HUES64 (cell line): Measurements from ENCODE around the gene LIN7A.

ENCODE experiments used
- H3K27ac ChIP-seq: 2 replicates; pipeline ENCODE4 v1.7.0; 2013; ENCODE audit warnings: low read depth, low read length, inconsistent platforms
- H3K27me3 ChIP-seq: 2 replicates; pipeline ENCODE4 v1.6.1; 2013; ENCODE audit warnings: mild to moderate bottlenecking, low read length; ENCODE audit not compliant: insufficient read depth
- H3K36me3 ChIP-seq: 2 replicates; pipeline ENCODE4 v1.6.1; 2013; ENCODE audit warnings: mild to moderate bottlenecking, low read length; ENCODE audit not compliant: insufficient read depth
- H3K4me1 ChIP-seq: 2 replicates; pipeline ENCODE4 v1.6.1; 2013; ENCODE audit warnings: mild to moderate bottlenecking, low read length, moderate library complexity; ENCODE audit not compliant: insufficient read depth
- H3K4me3 ChIP-seq: 2 replicates; pipeline ENCODE4 v1.5.1; 2013; ENCODE audit warnings: mild to moderate bottlenecking, low read length, moderate library complexity
- H3K9ac ChIP-seq: 2 replicates; pipeline ENCODE4 v1.6.1; 2013; ENCODE audit warnings: mild to moderate bottlenecking, low read depth, low read length
- H3K9me3 ChIP-seq: 2 replicates; pipeline ENCODE4 v1.6.1; 2013; ENCODE audit warnings: low read depth, low read length; ENCODE audit not compliant: insufficient read depth
- WGBS: fragments of 150-250, 120-280 bp; methylation state at CpG from one replicate; pipeline ENCODE4 v1.1.7; 2013; ENCODE audit warnings: missing lambda C conversion rate; 5-methylcytosine and 5-hydroxymethylcytosine counted together

LIN7A gene

GRCh38 chr12:80752464-80752863, 185.3 kb downstream of the LIN7A start:
- Histone ChIP-seq H3K27me3 (no peaks in the 10 kb centered on the region), H3K9ac (no peak overlapping the region), H3K27ac (no peak overlapping the region), H3K9me3 (no peaks in the 10 kb centered on the region), H3K4me3 (no peak overlapping the region), H3K36me3 (no peaks in the 10 kb centered on the region), H3K4me1 (no peaks in the 10 kb centered on the region)

- Histone ChIP-seq H3K27ac (no peak overlapping the region), H3K4me1 (no peaks in the 10 kb centered on the region), H3K36me3 (no peaks in the 10 kb centered on the region), H3K9me3 (no peaks in the 10 kb centered on the region), H3K9ac (no peak overlapping the region), H3K27me3 (no peaks in the 10 kb centered on the region), H3K4me3 (no peak overlapping the region)
- 96% methylated on average over 2 of the region's 2 CpGs for WGBS
Measured at GRCh38 chr12:80749456-80749855, 188.3 kb downstream of the LIN7A start.

GRCh38 chr12:80747800-80748199, 189.9 kb downstream of the LIN7A start:
- H3K36me3 ChIP-seq = no peaks in the 10 kb centered on the region
- H3K27ac ChIP-seq = no peak overlapping the region
- H3K4me1 ChIP-seq = no peaks in the 10 kb centered on the region
- no peaks in the 10 kb centered on the region for H3K9me3 ChIP-seq
- no peak overlapping the region for H3K9ac ChIP-seq
- WGBS = 85% methylated on average over 2 of the region's 2 CpGs
- H3K4me3 ChIP-seq = no peak overlapping the region
- no peaks in the 10 kb centered on the region for H3K27me3 ChIP-seq

DNA sequence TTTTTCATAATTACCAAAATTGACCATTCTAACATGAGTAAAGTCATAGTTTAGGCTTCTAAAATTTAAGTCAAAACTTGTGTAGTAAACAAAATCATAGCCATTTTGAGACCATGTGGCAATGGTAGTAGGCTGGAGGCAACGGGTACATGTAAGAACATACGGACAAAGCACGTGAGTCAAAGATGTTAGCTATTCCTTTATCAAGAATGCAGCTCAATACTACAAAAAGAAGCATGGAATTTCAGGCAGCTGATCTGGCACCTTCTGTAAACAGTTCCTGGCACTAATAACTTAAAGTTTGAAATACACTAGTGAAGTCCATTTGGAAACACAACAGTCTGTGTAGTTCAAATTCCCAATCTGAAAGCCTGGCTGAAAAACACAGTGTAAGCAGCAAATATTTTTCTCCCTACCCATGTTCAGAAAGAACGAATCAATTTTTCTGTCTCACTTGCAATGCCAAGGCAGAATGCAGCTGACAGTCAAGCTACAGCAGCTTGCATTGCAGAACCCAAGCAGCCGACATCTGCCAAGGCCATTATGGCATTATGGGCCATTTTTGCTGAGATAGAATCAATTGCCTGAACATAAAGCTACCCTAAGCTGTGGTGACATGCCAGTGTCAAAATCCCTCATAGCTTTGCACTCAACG, 191.8 kb downstream of the LIN7A start:
- H3K9ac ChIP-seq = no peak overlapping the region
- no peak overlapping the region for H3K4me3 ChIP-seq
- H3K9me3 ChIP-seq = no peaks in the 10 kb centered on the region
- H3K4me1 ChIP-seq = no peaks in the 10 kb centered on the region
- H3K27me3 ChIP-seq = no peaks in the 10 kb centered on the region
- no peak overlapping the region for H3K27ac ChIP-seq
- 76% methylated on average over 6 of the region's 6 CpGs for WGBS
- no peaks in the 10 kb centered on the region for H3K36me3 ChIP-seq
